Trophoblast cell (in vitro differentiated cells and primary cell): ENCODE measurements around the gene GH1.
"Not testable (repeated sequence)": the region's sequence is repeated elsewhere in the genome, so short reads cannot be mapped to it uniquely, and the experiment has no call there.

Experiments
- DNase-seq, 2 donors: peaks; one replicate each; pipeline ENCODE4 v3.0.0-alpha.2; 2016
- H2AFZ ChIP-seq: 2 replicates; pipeline ENCODE4 v1.6.1; 2013; ENCODE audit warnings: low read length, moderate library complexity, mild to moderate bottlenecking; ENCODE audit not compliant: insufficient read depth, poor library complexity
- H2AK5ac ChIP-seq: 2 replicates; pipeline ENCODE4 v1.6.1; 2013; ENCODE audit warnings: mild to moderate bottlenecking, low read length
- H2BK120ac ChIP-seq: 2 replicates; pipeline ENCODE4 v1.6.1; 2013; ENCODE audit warnings: low read length, mild to moderate bottlenecking, moderate library complexity; ENCODE audit not compliant: insufficient read depth, poor library complexity
- H2BK12ac ChIP-seq: 2 replicates; pipeline ENCODE4 v1.6.1; 2013; ENCODE audit warnings: mild to moderate bottlenecking, low read length, moderate library complexity
- H2BK5ac ChIP-seq: 2 replicates; pipeline ENCODE4 v1.6.1; 2013; ENCODE audit warnings: low read length, low read depth, moderate library complexity, mild to moderate bottlenecking; ENCODE audit not compliant: poor library complexity
- H3K14ac ChIP-seq: 2 replicates; pipeline ENCODE4 v1.6.1; 2013; ENCODE audit warnings: mild to moderate bottlenecking, low read length
- H3K18ac ChIP-seq: 2 replicates; pipeline ENCODE4 v1.6.1; 2013; ENCODE audit warnings: mild to moderate bottlenecking, low read length
- H3K23ac ChIP-seq: 2 replicates; pipeline ENCODE4 v1.6.1; 2013; ENCODE audit warnings: low read length
- H3K27ac ChIP-seq: 2 replicates; pipeline ENCODE4 v1.5.1; 2013; ENCODE audit warnings: low read depth, mild to moderate bottlenecking, inconsistent platforms, low read length, moderate library complexity
- H3K27me3 ChIP-seq: 2 replicates; pipeline ENCODE4 v1.6.1; 2013; ENCODE audit warnings: inconsistent platforms, mild to moderate bottlenecking, low read length, moderate library complexity; ENCODE audit not compliant: insufficient read depth
- H3K36me3 ChIP-seq, 2 experiments: 1 replicate in 1 of 2; 2 replicates in 1 of 2; pipeline ENCODE4 v1.6.1; 2013; ENCODE audit warnings: low read length in 2 of 2, mild to moderate bottlenecking in 2 of 2, moderate library complexity in 1 of 2; ENCODE audit not compliant: insufficient read depth in 2 of 2, control insufficient read depth in 1 of 2
- H3K4ac ChIP-seq: 2 replicates; pipeline ENCODE4 v1.6.1; 2013; ENCODE audit warnings: low read depth, mild to moderate bottlenecking, low read length, moderate library complexity
- H3K4me1 ChIP-seq, 2 experiments: 1 replicate in 1 of 2; 2 replicates in 1 of 2; pipeline ENCODE4 v1.6.1; 2013; ENCODE audit warnings: low read length in 2 of 2, mild to moderate bottlenecking in 2 of 2, moderate library complexity in 1 of 2; ENCODE audit not compliant: insufficient read depth in 2 of 2, control insufficient read depth in 1 of 2
- H3K4me2 ChIP-seq: 2 replicates; pipeline ENCODE4 v1.6.1; 2013; ENCODE audit warnings: inconsistent platforms, mild to moderate bottlenecking, low read length, moderate library complexity
- H3K4me3 ChIP-seq: 2 replicates; pipeline ENCODE4 v1.5.1; 2013; ENCODE audit warnings: mild to moderate bottlenecking, low read depth, low read length, inconsistent platforms
- H3K79me1 ChIP-seq: one replicate; pipeline ENCODE4 v1.6.1; 2013; ENCODE audit warnings: low read length
- H3K79me2 ChIP-seq: 2 replicates; pipeline ENCODE4 v1.6.1; 2013; ENCODE audit warnings: low read length, mild to moderate bottlenecking; ENCODE audit not compliant: control insufficient read depth, insufficient read depth, poor library complexity
- H3K9ac ChIP-seq: 2 replicates; pipeline ENCODE4 v1.6.1; 2013; ENCODE audit warnings: mild to moderate bottlenecking, low read length
- H3K9me3 ChIP-seq: 2 replicates; pipeline ENCODE4 v1.6.1; 2013; ENCODE audit warnings: low read depth, mild to moderate bottlenecking, control low read depth, inconsistent platforms, low read length; ENCODE audit not compliant: insufficient read depth
- H4K12ac ChIP-seq: 2 replicates; pipeline ENCODE4 v1.6.1; 2013; ENCODE audit warnings: low read depth, mild to moderate bottlenecking, low read length, moderate library complexity
- H4K8ac ChIP-seq: 2 replicates; pipeline ENCODE4 v1.6.1; 2013; ENCODE audit warnings: low read depth, mild to moderate bottlenecking, low read length, moderate library complexity
- H4K91ac ChIP-seq: one replicate; pipeline ENCODE4 v1.6.1; 2013; ENCODE audit warnings: low read depth, mild to moderate bottlenecking, low read length, moderate library complexity
- WGBS: extraction: QIAGEN DNeasy Blood & Tissue Kit; methylation state at CpG from one replicate; pipeline ENCODE4 v1.1.7; 2013; ENCODE audit warnings: missing lambda C conversion rate; ENCODE audit not compliant: insufficient read length, insufficient coverage; ENCODE audit errors: extremely low coverage; 5-methylcytosine and 5-hydroxymethylcytosine counted together

The GH1 gene

DNA sequence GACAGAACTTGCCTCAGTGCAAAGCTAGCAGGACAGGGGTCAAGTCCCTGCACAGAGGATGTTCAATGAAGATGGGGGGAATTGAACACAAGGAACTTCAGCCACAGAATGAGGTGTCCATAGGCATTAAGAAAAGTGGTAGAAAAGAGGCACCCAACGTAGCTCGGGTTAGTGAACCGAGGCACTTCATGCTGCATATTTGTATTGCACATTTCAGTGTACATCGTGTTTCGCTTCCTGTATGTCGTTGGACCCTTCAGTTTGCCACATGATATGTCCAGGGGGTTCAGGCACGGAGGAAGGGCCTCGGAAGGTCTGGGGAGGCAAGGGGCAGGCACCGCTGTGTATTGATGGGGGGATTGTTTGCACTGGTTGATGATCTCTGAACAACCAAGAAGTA lies 40.2 kb downstream of the GH1 start:
- WGBS, result no CpG with 5 or more reads among the region's 9 CpGs
- H3K9me3 ChIP-seq, H4K12ac ChIP-seq: not testable (repeated sequence)

DNA sequence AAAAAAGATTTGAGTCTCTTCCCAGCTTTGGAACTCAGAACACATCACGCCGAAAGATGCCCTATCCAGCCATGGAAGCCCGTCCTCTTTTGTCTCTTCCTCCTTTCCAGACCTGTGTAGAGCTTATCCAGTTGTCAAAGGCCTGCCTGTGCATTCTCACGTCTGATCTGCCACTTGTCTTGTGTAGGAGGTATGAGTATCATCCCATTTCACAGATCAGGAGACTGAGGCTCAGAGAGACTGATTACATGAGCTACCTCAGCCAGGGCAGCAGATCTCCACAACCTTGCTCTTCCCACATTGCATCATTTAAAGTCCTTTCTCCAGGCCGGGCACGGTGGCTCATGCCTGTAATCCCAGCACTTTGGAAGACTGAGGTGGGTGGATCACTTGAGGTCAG lies 43.9 kb downstream of the GH1 start:
- H2BK5ac ChIP-seq, H3K27me3 ChIP-seq, H4K91ac ChIP-seq, H3K23ac ChIP-seq, H3K4me2 ChIP-seq, H3K79me1 ChIP-seq, H3K18ac ChIP-seq, H3K14ac ChIP-seq, H4K8ac ChIP-seq, H2BK12ac ChIP-seq, DNase-seq, H3K9ac ChIP-seq, H4K12ac ChIP-seq, H2AK5ac ChIP-seq, H3K4ac ChIP-seq, H2AFZ ChIP-seq, H3K36me3 ChIP-seq, H3K9me3 ChIP-seq, H3K27ac ChIP-seq, H2BK120ac ChIP-seq, H3K4me3 ChIP-seq, H3K79me2 ChIP-seq, H3K4me1 ChIP-seq: not testable (repeated sequence)
- no CpG with 5 or more reads among the region's 6 CpGs for WGBS

More for the DNA sequence above, 40.2 kb downstream of the GH1 start:
- H3K27me3 ChIP-seq, H3K4me1 ChIP-seq, H2BK12ac ChIP-seq, H3K23ac ChIP-seq, H4K8ac ChIP-seq, H3K4ac ChIP-seq, H3K14ac ChIP-seq, H2BK5ac ChIP-seq, H3K4me3 ChIP-seq, H3K79me1 ChIP-seq, H2AK5ac ChIP-seq, H2BK120ac ChIP-seq, DNase-seq, H3K18ac ChIP-seq, H3K9ac ChIP-seq, H3K36me3 ChIP-seq, H3K27ac ChIP-seq, H4K91ac ChIP-seq, H2AFZ ChIP-seq, H3K79me2 ChIP-seq, H3K4me2 ChIP-seq: not testable (repeated sequence)

DNA sequence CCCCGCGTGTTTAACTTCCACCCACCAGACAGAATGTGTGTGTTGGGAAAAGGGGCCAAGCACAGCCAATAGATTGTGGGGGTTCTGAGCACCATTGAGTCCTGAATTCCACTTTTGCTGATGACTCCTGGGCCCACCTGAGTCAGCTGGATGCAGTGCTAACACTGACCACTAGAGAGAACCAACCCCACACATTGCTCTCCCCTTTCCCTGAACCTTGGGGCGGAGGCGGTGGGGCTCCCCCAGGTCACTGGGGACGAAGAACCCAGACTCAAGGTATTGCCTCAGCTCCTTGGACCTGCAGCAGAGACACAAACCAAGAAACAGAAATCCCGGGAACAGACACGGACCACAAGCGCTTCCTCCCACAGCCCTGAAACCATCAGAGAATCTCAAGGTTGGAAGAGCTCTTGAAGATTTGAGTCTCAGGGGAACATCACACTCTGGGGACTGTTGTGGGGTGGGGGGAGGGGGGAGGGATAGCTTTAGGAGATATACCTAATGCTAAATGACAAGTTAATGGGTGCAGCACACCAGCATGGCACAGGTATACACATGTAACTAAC lies 44.5 kb downstream of the GH1 start:
- not testable (repeated sequence) for H3K9me3 ChIP-seq, H4K8ac ChIP-seq, H2AK5ac ChIP-seq, H3K4ac ChIP-seq, H3K4me2 ChIP-seq, H4K12ac ChIP-seq, H3K4me1 ChIP-seq, H3K18ac ChIP-seq, H4K91ac ChIP-seq, H3K79me1 ChIP-seq, H3K23ac ChIP-seq, H3K27ac ChIP-seq, H3K79me2 ChIP-seq, H3K27me3 ChIP-seq, H3K14ac ChIP-seq, H3K4me3 ChIP-seq, H2BK5ac ChIP-seq, DNase-seq, H2BK120ac ChIP-seq, H3K36me3 ChIP-seq, H2AFZ ChIP-seq, H3K9ac ChIP-seq, H2BK12ac ChIP-seq
- whole genome bisulfite sequencing, result no CpG with 5 or more reads among the region's 8 CpGs

DNA sequence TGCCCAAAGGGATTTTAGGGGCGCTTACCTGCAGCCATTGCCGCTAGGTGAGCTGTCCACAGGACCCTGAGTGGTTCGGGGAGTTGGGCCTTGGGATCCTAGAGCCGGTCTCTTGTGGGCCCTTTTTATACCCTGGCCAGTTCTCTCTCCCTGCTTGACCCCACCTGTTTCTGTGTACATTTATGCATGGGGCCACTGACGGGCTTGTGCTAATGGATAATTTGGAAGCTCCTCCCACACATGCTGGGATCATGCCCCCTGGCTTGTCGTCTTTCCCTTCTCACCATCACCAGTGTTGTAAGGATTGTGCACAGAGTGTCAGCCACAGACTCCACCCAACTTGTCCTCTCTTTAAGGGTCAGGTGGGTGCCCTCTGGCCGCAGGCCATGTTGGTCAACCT lies 45.1 kb downstream of the GH1 start, which contains the start of gene CSH2:
Gene CSH2 (minus strand): TSS at position 101 of the 400 bp plus-strand sequence. CDS start 63 bp downstream, at position 38.
- not testable (repeated sequence) for H3K23ac ChIP-seq, H2AFZ ChIP-seq, H3K36me3 ChIP-seq, H2BK12ac ChIP-seq, H3K27me3 ChIP-seq, H3K18ac ChIP-seq, H2BK5ac ChIP-seq, H2BK120ac ChIP-seq, H3K9me3 ChIP-seq, H3K4me1 ChIP-seq, H3K4ac ChIP-seq, H2AK5ac ChIP-seq, H4K12ac ChIP-seq, H4K91ac ChIP-seq, H3K14ac ChIP-seq, H4K8ac ChIP-seq, H3K79me2 ChIP-seq, H3K4me3 ChIP-seq, H3K79me1 ChIP-seq, H3K27ac ChIP-seq, H3K9ac ChIP-seq, DNase-seq, H3K4me2 ChIP-seq
- WGBS, result no CpG with 5 or more reads among the region's 7 CpGs
